Measurements from ENCODE around the gene SUV39H2.
"Not testable (repeated sequence)": the region's sequence is repeated elsewhere in the genome, so short reads cannot be mapped to it uniquely, and the experiment has no call there.

SUV39H2 gene

DNA sequence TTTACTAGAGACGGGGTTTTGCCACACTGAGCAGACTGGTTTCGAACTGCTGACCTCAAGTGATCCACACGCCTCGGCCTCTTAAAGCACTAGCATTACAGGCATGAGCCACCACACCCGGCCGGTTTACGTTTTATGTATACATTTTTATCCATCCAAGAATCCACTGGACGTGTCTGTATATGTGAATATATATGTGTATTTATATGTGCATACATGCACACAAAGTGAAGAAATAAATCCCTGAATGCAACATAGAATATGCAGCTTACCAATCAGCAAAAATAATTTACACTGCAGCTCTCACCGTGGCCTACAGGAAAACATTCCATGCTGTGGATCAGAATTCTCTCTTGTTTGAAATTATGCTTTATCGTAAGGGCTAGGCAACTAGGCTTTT lies 51.9 kb downstream of the SUV39H2 start:
- no peaks in the 10 kb centered on the region for H3K4me1 ChIP-seq (ENCODE audit: control insufficient read depth, insufficient read depth, low read length, unreplicated experiment)
- no peak overlapping the region for H3K4me3 ChIP-seq (ENCODE audit: low read depth, low read length)
- no peak overlapping the region for H3K27ac ChIP-seq (ENCODE audit: low read depth, low read length)
- peaks cover 36% of the 10 kb centered on the region; the same call in 1 of the 2 replicates for H3K36me3 ChIP-seq (ENCODE audit: insufficient read depth, low read length)
- H3K79me2 ChIP-seq (ENCODE audit: control insufficient read depth, insufficient read depth, low read length, unreplicated experiment), result no peaks in the 10 kb centered on the region
- no peaks in the 10 kb centered on the region for H3K27me3 ChIP-seq (ENCODE audit: insufficient read depth, low read length)
- H2AFZ ChIP-seq (ENCODE audit: low read length, unreplicated experiment), result no peak overlapping the region

DNA sequence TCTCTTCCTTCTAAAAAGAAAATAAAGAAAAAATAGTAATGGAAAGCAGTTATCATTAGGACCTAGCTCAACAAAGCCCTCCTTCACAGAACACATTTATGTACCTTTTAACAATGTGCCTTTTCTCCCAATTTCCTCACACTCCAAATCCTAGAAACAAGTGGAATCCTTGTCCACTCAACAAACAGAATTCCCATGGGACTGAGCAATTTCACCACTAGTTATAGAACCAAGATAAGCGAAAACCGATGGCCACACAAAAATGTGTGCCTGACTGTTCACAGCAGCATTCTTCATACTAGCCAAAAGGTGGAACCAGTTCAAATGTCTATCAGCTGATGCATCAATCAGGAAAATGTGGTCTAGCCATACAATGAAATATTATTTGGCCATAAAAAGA lies 57.9 kb downstream of the SUV39H2 start:
- H3K4me3 ChIP-seq (ENCODE audit: low read depth, low read length), result no peak overlapping the region
- no peak overlapping the region for H2AFZ ChIP-seq (ENCODE audit: low read length, unreplicated experiment)
- H3K27ac ChIP-seq (ENCODE audit: low read depth, low read length), result no peak overlapping the region
- H3K36me3 ChIP-seq (ENCODE audit: insufficient read depth, low read length), result peaks cover 20% of the 10 kb centered on the region; the same call in 1 of the 2 replicates
- peaks cover 9% of the 10 kb centered on the region for H3K4me1 ChIP-seq (ENCODE audit: control insufficient read depth, insufficient read depth, low read length, unreplicated experiment)
- H3K27me3 ChIP-seq (ENCODE audit: insufficient read depth, low read length), result no peaks in the 10 kb centered on the region
- no peaks in the 10 kb centered on the region for H3K79me2 ChIP-seq (ENCODE audit: control insufficient read depth, insufficient read depth, low read length, unreplicated experiment)

- not testable (repeated sequence) for H3K36me3 ChIP-seq (ENCODE audit: insufficient read depth, low read length); H3K27me3 ChIP-seq (ENCODE audit: insufficient read depth, low read length); H3K79me2 ChIP-seq (ENCODE audit: control insufficient read depth, insufficient read depth, low read length, unreplicated experiment); H3K4me3 ChIP-seq (ENCODE audit: low read depth, low read length); H3K4me1 ChIP-seq (ENCODE audit: control insufficient read depth, insufficient read depth, low read length, unreplicated experiment); H2AFZ ChIP-seq (ENCODE audit: low read length, unreplicated experiment)
- H3K27ac ChIP-seq (ENCODE audit: low read depth, low read length), result peak overlapping the region; percentile 55; the same call in 1 of the 2 replicates
Observed at GRCh38 chr10:14938971-14939370, 60.3 kb downstream of the SUV39H2 start.

DNA sequence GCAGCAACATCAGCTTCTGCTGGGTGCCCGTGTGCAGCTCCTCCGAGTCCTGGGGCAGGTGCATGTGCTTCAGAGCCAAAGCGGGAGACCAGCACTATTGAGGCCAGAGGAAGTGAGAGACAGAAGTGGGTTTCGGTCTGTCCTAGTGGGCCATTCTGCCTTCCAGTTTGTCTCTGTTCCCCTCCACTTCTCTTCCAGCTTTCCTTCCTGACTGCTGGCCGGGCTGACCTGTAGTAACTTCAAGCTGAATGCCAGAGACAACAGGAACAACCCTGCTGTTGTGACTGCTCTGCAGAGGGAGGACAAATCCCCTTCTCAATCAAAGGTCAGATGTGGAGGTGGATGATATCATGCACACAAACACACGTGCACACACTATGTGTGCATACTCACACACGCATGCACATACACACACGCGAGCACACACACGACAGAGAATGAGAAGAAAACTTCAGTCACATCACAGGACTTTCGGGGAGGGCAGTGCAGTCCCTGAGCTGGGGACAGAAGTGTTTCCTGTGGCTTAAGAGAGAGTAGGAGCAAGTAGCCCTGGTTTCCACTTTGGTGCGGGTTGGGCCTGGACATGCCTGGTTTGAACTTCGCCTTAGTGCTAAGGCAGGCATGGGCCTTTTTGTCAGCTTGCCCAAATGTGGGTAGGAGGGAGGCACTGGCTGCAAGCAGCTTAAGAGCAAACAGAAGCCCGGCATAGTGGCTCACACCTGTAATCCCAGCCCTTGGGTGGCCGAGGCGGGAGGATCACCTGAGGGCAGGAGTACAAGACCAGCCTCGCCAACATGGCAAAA lies 63.7 kb downstream of the SUV39H2 start:
- H3K4me1 ChIP-seq (ENCODE audit: control insufficient read depth, insufficient read depth, low read length, unreplicated experiment), result peaks cover 12% of the 10 kb centered on the region
- not testable (repeated sequence) for H3K36me3 ChIP-seq (ENCODE audit: insufficient read depth, low read length); H3K27ac ChIP-seq (ENCODE audit: low read depth, low read length); H3K79me2 ChIP-seq (ENCODE audit: control insufficient read depth, insufficient read depth, low read length, unreplicated experiment); H2AFZ ChIP-seq (ENCODE audit: low read length, unreplicated experiment); H3K4me3 ChIP-seq (ENCODE audit: low read depth, low read length); H3K27me3 ChIP-seq (ENCODE audit: insufficient read depth, low read length)

DNA sequence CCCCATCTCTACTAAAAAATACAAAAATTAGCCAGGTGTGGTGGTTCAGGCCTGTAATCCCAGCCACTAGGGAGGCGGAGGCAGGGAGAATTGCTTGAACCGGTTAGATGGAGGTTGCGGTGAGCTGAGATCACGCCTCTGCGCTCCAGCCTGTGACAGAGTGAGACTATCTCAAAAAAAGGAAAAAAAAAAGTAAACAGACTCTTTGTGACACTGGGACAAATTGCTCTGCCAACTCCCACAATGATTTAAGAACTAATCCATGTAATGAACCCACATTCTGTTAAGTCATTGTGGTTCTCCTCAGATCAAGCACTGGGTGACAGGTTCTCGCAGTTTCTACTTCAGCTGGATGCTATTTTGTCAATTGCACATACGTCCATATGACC lies 64.3 kb downstream of the SUV39H2 start:
- peaks cover 12% of the 10 kb centered on the region for H3K4me1 ChIP-seq (ENCODE audit: control insufficient read depth, insufficient read depth, low read length, unreplicated experiment)
- not testable (repeated sequence) for H2AFZ ChIP-seq (ENCODE audit: low read length, unreplicated experiment); H3K27ac ChIP-seq (ENCODE audit: low read depth, low read length); H3K4me3 ChIP-seq (ENCODE audit: low read depth, low read length); H3K79me2 ChIP-seq (ENCODE audit: control insufficient read depth, insufficient read depth, low read length, unreplicated experiment); H3K36me3 ChIP-seq (ENCODE audit: insufficient read depth, low read length); H3K27me3 ChIP-seq (ENCODE audit: insufficient read depth, low read length)

DNA sequence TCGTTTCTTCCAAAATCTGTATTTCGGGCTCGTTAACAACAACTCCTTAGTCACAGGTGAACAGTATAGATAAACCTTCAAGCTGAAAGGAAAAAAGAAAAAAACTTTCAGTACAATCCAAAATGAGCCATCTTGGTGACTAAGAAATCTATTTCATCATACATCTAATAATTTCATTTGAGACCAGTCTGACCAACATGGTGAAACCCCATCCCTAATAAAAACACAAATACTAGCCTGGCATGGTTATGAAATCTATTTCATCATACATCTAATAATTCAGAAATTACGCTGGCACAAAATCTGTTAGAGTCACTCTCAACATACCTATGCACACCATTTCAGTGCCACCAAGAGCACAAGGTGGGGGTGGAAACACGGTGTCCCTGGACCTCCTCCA lies 66.4 kb downstream of the SUV39H2 start:
- Histone ChIP-seq H2AFZ (ENCODE audit: low read length, unreplicated experiment) (no peak overlapping the region), H3K27ac (ENCODE audit: low read depth, low read length) (peak overlapping the region; percentile 33; the same call in 1 of the 2 replicates), H3K36me3 (ENCODE audit: insufficient read depth, low read length) (peaks cover 18% of the 10 kb centered on the region), H3K4me1 (ENCODE audit: control insufficient read depth, insufficient read depth, low read length, unreplicated experiment) (peaks cover 3% of the 10 kb centered on the region), H3K27me3 (ENCODE audit: insufficient read depth, low read length) (no peaks in the 10 kb centered on the region), H3K4me3 (ENCODE audit: low read depth, low read length) (no peak overlapping the region), H3K79me2 (ENCODE audit: control insufficient read depth, insufficient read depth, low read length, unreplicated experiment) (peaks cover 17% of the 10 kb centered on the region)

DNA sequence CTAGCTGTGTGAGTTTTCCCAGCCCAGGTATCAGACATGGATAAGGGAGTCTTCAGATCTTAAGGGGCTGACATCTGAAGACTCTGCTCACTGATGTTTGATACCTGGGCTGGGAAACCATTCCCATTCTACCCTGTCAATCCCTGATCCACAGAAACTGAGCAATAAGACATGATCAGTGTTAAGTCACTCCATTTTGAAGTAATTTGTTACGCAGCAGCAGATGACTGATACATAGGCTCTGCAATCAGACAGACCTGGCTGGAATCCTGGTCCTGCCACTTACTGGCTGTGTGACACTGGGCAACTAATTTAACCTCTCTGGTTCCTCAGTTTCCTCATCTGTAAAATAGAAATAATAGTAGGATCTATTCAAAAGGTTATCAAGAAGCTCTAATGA lies 68.6 kb downstream of the SUV39H2 start:
- Histone ChIP-seq H3K4me1 (ENCODE audit: control insufficient read depth, insufficient read depth, low read length, unreplicated experiment) (peaks cover 8% of the 10 kb centered on the region), H3K79me2 (ENCODE audit: control insufficient read depth, insufficient read depth, low read length, unreplicated experiment) (peaks cover 38% of the 10 kb centered on the region), H3K27ac (ENCODE audit: low read depth, low read length) (no peak overlapping the region), H3K4me3 (ENCODE audit: low read depth, low read length) (no peak overlapping the region), H3K27me3 (ENCODE audit: insufficient read depth, low read length) (no peaks in the 10 kb centered on the region), H2AFZ (ENCODE audit: low read length, unreplicated experiment) (no peak overlapping the region), H3K36me3 (ENCODE audit: insufficient read depth, low read length) (peaks cover 18% of the 10 kb centered on the region)

- no peak overlapping the region for H2AFZ ChIP-seq (ENCODE audit: low read length, unreplicated experiment)
- H3K79me2 ChIP-seq (ENCODE audit: control insufficient read depth, insufficient read depth, low read length, unreplicated experiment), result peaks cover 46% of the 10 kb centered on the region
- no peaks in the 10 kb centered on the region for H3K27me3 ChIP-seq (ENCODE audit: insufficient read depth, low read length)
- H3K27ac ChIP-seq (ENCODE audit: low read depth, low read length), result no peak overlapping the region
- H3K4me1 ChIP-seq (ENCODE audit: control insufficient read depth, insufficient read depth, low read length, unreplicated experiment), result peaks cover 15% of the 10 kb centered on the region
- no peak overlapping the region for H3K4me3 ChIP-seq (ENCODE audit: low read depth, low read length)
- H3K36me3 ChIP-seq (ENCODE audit: insufficient read depth, low read length), result peaks cover 18% of the 10 kb centered on the region
Observed at GRCh38 chr10:14949291-14949690, 70.6 kb downstream of the SUV39H2 start.

GRCh38 chr10:14952851-14953423 lies 74.3 kb downstream of the SUV39H2 start:
- peaks cover 45% of the 10 kb centered on the region for H3K79me2 ChIP-seq (ENCODE audit: control insufficient read depth, insufficient read depth, low read length, unreplicated experiment)
- peaks cover 17% of the 10 kb centered on the region for H3K4me1 ChIP-seq (ENCODE audit: control insufficient read depth, insufficient read depth, low read length, unreplicated experiment)
- peak overlapping the region; percentile 87 for H3K27ac ChIP-seq (ENCODE audit: low read depth, low read length)
- no peaks in the 10 kb centered on the region for H3K27me3 ChIP-seq (ENCODE audit: insufficient read depth, low read length)
- peak overlapping the region; percentile 65 for H2AFZ ChIP-seq (ENCODE audit: low read length, unreplicated experiment)
- H3K4me3 ChIP-seq (ENCODE audit: low read depth, low read length), result peak overlapping the region; percentile 88
- H3K36me3 ChIP-seq (ENCODE audit: insufficient read depth, low read length), result peaks cover 11% of the 10 kb centered on the region; the same call in 1 of the 2 replicates

- peak overlapping the region; percentile 87 for H3K27ac ChIP-seq (ENCODE audit: low read depth, low read length)
- H2AFZ ChIP-seq (ENCODE audit: low read length, unreplicated experiment), result peak overlapping the region; percentile 65
- peaks cover 17% of the 10 kb centered on the region for H3K4me1 ChIP-seq (ENCODE audit: control insufficient read depth, insufficient read depth, low read length, unreplicated experiment)
- H3K79me2 ChIP-seq (ENCODE audit: control insufficient read depth, insufficient read depth, low read length, unreplicated experiment), result peaks cover 40% of the 10 kb centered on the region
- H3K36me3 ChIP-seq (ENCODE audit: insufficient read depth, low read length), result 0 out of 2 replicates have a peak, but pooled peaks cover 6% of the 10 kb centered on the region
- peak overlapping the region; percentile 88 for H3K4me3 ChIP-seq (ENCODE audit: low read depth, low read length)
- no peaks in the 10 kb centered on the region for H3K27me3 ChIP-seq (ENCODE audit: insufficient read depth, low read length)
Observed at GRCh38 chr10:14953424-14954000, 74.8 kb downstream of the SUV39H2 start.
